Activated gamma-delta T cell (primary cell): Measurements from ENCODE around the gene TMEM141.

Experiments used
- DNase-seq: peaks from one replicate; lab custom pipeline; 2025; lab: John Stamatoyannopoulos, UW
- total RNA-seq, 2 donors: gene quantifications; one replicate each; lab custom pipeline; 2026; lab: John Stamatoyannopoulos, UW

TMEM141 gene
- total RNA-seq, result 6.4 to 8.4 reads per million in 2 donors

DNA sequence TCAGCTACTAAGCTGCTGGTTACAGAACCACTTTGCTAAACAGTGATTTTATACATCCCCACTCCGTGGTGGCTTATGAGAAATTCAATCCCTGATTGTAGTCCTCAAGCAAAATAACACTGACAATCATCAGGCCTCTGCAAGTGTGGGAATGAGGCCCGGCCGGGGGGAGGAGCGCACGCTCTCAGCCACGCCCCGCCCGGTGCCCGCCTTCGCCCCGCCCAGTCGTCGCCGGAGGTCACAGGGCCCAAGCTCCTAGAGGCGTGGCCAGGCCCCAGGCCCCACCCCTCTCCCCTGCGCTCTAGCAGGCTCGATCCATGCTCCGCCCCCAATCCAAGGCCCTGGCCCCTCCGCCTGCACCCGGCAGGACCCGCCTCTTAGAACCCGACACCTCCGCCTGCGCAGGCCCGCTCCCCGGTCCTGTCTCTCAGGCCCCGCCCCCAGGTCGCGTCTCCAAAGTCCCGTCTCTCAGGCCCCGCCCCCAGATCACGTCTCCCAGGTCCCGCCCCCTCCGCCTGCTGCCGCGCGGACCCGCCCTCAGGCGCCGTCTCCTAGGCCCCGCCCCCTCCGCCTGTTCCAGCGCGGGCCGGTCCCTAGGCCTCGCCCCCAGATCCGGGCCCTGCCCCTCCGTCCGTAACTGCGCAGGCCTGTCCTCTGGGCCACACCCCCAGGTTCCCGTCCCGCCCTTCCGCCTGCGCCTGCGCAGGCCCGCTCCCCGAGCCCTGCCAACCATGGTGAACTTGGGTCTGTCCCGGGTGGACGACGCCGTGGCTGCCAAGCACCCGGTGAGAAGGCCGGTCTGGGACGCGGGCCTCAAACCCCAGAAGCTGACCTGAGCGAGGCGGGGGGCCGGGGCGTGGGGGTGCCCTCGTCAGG is at the start of gene TMEM141:
Gene TMEM141, plus strand, starts transcription at position 705 of the 876 bp plus-strand sequence. Its CDS starts 27 bp downstream, at position 732.
- peak; percentile 99 for DNase-seq

DNA sequence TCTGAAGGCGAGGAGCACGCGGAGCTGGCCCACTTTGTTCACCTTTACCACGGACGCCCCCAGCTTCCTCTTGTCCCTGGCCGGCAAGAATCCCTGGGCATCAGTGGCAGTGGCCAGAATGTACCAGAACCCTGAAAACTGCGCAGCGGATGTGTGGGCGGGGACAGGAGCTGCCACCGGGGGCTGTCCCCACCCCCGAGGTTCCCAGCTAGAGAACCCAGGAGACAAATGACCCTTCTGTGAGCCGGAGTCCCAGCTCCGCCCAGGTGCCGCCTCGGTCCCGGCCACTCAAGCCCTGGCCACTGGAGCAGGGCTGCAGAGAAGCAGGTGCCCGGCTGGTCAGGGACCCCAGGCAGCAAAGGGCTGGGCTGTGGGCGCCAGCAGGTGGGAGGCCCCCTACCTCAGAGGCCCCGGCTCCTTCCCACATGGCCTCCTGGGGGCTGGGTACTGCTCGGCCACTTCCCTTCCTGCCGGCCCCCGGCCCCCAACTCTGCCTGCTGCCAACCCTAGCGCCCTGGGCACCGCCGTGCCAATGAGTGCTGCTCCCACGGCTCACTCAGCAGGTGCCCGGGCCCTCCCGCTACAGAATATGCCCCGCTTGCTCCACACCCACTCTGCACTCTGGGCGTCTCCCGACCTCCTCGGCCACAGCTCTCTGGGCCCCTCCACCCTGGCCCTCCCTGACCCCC is 49.1 kb upstream of the TMEM141 start:
- no peak for DNase-seq

DNA sequence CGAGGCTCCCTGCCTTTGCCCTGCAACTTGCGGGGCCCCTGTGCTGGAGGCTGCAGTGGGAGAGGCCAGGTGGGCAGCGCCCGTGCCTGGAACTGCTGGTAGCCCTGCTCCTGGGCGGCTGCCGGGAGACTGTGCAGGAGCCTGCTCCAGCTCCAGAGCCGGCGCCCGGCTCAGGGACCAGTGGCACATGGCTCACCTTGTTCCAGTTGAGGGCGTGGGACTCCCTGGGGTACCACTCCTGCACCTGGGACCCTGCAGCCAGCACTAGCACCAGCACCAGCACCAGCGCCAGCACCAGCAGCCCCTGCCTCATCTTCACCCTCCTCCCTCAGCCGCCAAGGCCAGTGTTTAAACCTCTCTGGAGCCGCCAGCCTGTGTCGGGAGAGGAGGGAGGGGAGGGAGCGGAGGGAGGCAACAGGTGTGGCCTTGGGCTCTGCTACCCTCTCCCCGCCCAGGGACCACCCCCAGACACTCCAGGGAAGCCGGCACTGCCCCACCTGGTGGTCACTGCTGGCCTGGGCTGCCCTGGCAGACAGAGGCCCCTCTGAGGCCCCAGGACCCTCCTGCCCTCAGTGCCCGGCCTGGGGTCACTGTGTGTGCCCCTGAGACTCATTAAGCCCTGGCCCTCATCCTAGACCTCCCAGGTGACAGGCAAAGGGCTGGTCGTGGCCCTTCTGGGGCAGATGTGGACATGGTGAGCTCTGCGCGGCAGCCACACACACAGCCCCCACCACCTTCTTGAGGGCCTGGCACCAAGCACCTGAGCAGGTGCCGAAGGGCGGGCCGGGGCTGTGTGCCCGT is 48.4 kb upstream of the TMEM141 start, which contains the start of gene LCN10:
Gene LCN10, minus strand, starts transcription at position 350 of the 801 bp plus-strand sequence. Its CDS starts 37 bp downstream, at position 313.
- DNase-seq, result no peak

DNA sequence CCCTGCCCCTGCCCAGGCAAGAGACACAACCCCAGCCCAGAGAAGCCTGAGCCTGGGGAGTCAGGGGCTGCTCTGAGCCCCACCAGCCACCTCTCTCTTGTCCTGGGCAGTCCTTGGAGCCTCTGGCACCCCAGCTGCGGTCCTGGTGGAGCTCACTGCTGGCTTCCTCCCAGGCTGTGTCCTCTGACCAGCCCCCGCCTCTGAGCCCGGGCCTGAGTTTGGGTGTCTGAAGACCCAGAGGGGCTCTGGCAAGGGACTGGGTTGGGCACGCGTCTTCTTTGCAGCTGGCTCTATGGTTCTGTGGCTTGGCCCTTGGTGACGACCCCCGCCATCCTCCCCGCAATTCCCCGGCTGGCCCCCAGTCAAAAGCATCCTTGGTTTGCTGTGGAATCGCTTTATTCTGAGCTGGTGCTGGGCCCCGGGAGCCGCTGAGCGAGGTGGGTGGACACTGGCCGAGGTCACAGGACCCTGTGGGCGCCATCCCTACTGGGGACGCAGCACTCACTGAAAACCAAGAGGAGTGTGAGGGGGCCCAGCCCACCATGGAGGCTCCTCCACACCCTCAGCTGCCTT is 47.4 kb upstream of the TMEM141 start:
- no peak for DNase-seq

DNA sequence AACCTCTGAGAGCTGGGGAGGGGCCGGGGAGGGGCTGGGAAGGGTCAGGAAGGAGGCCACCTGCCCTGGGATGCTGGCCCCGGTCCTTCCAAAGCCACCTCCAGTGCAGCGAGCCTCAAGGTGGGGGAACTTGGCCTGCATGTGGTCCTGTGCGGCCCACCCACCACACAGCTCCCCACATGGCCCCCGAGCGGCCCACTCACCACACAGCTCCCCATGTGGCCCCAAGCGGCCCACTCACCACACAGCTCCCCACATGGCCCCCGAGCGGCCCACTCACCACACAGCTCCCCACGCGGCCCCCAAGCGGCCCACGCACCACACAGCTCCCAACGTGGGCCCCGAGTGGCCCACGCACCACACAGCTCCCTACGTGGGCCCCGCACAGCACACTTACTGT is 46.4 kb upstream of the TMEM141 start:
- no peak for DNase-seq

DNA sequence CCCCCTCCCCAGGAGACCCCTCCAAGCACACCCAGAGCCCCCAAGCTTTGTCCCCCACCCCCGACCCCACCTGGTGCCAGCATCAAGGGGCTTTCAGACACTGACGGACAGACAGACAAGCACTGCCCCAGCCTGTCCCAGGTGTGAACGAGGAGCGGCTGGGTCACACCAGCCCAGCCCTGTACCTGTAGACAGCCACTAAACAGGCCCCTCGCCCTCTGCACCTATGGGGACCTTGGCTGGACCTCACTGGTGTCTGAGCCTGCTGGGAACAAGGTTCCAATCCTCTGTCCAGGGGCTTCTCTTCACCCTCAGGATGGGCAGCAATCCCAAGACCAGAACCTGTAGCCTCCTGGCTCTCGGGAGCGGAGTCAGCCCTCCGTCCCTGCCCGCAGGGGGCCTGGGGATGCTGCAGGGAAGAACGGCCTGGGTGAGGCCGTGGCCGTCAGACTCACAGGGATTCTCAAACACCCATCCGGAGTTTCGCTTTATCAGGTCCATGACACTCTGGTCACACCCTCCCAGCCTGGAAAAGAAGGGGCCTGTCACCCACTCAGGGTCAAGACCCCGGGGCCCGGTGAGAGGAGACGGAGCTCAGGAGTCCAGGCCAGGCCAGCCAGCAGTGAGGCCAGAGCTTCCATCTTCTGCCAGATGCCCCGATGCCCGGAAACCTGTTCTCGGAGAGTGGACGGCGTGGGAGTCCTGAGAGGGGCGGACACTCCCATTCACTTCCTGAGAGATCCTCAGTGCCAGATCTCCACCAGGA is 45.6 kb upstream of the TMEM141 start:
- no peak for DNase-seq

DNA sequence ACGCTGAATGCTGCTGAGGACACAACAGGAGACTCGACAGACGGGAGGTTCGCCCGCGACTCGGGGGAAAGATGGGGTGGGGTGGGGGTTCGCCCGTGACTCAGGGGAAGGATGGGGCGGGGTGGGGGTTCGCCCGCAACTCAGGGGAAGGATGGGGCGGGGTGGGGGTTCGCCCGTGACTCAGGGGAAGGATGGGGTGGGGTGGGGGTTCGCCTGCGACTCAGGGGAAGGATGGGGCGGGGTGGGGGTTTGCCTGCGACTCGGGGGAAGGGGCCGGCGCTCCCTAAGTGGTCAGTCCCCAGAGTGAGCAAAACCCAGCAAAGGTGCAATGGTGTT is 45.0 kb upstream of the TMEM141 start:
- no peak for DNase-seq

DNA sequence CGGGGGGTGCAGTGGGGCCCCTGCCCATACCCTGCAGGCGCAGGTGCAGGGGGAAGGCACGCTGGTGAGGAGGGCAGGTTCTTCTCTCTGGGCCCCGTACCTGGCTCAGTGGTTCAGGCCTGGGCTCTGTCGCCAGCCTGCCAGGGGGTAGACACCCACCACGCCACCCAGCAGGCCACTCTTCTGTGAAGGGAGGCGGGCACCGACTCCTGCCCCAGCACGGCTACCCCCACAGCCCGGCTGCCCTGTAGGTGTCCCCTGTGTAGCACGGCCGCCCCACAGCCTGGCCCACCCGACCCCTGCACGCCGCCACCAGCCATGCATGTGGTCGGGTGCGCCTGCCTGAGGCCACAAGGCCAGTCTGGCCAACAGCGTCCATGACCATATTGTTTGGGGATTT is 44.5 kb upstream of the TMEM141 start:
- no peak for DNase-seq

DNA sequence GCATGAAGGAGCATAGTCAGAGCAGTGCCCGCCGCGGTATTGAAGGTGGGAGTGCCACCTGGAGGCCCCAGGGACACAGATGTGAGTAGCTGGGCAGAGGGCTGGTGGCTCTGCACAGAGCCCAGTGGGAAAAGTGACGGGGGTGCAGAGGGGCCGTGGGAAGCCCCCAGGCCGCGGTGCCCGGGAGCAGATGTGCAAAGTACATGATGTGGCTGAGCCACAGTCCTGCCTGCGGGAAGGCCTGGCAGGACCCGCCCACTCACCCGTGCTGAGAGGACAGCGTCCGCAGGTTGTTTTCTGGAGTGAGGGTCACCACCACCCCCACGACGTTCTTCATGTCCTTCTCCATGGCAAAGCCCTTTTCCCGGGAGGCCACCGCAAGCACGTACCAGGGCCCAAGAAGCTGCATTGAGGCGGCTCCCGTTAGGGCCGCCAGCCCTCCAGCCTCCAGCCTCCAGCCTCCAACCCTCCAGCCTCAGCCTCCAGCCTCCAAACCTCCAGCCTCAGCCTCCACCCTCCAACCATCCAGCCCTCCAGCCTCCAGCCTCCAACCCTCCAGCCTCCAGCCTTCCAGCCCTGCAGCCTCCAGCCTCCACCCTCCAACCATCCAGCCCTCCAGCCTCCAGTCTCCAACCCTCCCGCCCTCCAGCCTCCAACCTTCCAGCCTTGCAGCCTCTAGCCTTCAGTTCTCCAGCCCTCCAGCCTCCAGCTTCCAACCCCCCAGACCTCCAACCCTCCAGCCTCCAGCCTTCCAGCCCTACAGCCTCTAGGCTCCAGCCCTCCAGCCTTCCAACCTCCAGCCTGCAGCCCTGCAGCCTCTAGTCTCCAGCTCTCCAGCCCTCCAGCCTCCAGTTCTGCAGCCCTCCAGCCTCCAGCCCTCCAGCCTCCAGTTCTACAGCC is 43.7 kb upstream of the TMEM141 start:
- no peak for DNase-seq

DNA sequence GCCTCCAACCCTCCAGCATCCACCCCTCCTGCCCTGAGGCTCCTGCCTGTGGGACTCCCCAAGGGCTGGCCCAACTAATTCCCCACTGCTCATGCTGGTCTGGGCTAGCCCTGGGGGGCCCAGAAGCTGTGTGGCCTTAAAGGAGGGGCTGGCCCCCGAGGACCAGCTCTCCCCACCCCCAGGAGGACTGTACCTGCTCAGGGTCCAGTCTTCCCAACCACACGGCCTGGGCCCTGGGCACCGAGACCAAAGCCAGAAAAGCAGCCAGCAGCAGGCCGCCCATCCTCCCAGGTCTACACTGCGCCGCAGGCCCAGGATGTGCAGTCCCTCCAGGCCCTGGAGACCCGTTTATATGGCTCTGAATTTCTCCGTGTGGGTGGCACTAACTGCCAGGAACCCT is 42.9 kb upstream of the TMEM141 start, which contains the start of gene LCN6:
Gene LCN6, minus strand, starts transcription at position 325 of the 400 bp plus-strand sequence. Its CDS starts 42 bp downstream, at position 283.
- no peak for DNase-seq

DNA sequence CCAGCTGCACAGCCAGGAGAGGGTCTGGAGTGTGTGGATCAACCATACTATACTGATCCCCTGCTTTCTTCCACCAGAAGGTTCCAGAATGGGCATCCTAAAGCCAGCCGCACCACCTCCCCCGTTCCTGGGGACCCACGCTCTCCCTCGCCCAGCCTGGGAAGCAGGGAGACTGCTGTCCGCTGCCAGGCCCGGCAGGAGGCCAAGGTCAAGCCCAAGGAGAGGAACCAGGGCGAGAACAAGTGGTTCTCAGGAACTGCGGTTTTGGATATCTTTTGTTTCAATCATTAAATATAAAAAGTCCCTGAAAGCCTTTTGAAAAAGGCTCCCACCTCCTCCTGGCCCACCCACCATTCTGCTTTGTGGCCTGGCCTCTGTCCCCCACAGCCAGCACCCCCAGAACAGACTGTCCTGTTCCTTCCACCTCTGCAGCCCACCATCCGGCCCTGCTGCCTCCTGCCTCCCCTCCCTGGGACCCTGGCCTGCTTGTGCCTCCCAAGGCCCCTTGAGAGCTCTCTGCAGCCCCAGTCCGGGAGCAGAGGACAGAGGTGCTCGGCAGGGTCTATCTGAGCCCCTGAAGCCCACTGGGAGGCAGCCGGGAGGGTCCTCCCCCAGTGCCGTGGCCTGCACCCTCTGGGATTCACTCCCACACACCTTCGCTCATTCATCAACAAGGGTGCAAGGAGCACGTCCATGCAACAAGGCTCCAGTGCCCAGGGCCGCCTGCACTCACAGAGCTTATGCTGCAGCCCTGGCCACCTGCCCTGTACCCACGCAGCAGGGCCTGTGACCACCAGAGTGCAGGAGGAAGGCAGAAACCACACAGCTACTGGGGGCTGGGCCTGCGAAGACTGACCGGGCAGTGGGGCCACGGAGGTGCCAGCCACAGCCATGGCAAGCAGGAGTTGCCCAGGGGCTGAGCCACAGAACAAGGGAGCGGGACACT is 42.2 kb upstream of the TMEM141 start:
- DNase-seq, result no peak

DNA sequence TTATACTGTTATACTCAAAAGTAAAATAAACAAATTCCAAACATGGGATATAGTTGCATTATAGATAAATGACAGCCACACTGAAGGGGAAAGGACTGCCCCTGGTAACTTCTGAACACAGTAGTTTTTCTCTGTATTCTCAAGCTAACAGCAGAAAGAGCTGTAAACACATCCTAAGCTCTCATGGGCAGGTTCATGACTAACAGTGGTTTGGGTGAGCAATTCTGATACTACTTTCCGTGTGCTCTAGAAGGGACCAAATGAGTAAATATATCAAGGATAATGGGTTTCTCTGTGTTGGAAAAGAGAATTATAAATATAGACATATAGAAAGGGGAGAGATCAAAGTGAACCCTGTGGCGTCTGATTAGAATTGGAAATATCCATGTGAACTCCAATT is 40.6 kb upstream of the TMEM141 start:
- no peak for DNase-seq

DNA sequence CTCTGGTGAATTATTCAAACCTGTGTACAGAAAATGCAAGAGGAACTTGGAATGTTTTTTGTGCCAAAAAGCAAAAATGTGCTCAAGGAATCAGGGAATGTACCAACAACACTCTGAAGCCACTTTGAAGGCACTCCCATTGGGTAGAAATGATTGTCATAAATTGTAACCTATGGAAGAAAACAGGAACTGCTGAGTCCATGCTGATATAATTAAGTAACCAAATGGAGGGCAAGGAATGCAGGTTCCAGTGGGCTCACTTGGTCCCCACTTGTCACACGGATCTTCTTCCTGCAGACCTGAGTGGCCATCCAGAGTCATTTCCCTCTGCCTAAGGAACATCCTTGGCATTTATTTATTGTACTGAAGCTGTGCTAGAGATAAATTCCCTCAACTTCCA is 39.9 kb upstream of the TMEM141 start:
- DNase-seq, result no peak

DNA sequence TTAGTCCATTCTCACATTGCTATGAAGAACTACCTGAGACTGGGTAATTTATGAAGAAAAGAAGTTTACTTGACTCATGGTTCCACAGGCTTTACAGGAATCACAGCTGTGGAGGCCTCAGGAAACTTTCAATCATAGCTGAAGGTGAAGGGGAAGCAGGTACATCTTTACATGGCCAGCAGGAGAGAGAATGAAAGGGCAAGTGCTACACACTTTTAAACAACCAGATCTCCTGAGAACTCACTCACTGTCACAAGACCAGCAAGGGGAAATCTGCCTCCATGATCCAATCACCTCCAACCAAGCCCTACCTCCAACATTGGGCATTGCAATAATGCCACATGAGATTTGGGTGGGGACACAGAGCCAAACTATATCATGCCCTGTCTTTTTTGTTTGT is 39.3 kb upstream of the TMEM141 start:
- no peak for DNase-seq

DNA sequence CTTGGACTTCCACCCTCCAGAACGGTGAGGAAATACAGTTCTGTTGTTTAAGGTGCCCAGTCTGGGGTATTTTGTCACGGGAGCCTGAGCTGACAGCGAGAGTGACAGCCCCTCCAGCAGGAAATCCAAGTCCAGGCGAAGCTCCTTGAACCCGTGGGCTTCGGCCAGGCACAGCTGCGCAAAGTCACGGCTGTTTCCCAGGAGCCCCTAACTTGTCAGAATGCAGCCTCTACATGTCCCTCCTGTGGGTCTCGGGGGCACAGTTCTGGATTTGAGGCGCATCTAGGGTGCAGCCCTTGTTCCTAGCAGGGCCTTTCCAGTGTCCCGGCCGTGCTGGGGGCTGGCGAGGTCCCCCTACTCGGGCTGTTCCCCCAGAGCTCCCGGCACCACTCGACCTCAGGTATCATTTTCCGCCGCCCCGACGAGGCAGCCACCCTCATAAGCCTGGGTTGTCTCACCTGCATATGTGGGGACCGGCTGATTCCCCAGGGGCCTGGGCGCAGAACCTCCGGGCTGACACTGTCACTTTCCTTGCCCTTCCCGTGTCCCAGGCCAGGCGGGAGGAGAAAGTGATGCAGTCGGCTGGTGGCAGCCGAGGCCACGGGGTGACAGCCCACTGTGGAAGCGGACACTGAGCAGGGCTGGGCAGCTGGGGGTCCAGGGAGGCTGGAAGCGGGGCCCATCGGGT is 37.6 kb upstream of the TMEM141 start:
- no peak for DNase-seq

DNA sequence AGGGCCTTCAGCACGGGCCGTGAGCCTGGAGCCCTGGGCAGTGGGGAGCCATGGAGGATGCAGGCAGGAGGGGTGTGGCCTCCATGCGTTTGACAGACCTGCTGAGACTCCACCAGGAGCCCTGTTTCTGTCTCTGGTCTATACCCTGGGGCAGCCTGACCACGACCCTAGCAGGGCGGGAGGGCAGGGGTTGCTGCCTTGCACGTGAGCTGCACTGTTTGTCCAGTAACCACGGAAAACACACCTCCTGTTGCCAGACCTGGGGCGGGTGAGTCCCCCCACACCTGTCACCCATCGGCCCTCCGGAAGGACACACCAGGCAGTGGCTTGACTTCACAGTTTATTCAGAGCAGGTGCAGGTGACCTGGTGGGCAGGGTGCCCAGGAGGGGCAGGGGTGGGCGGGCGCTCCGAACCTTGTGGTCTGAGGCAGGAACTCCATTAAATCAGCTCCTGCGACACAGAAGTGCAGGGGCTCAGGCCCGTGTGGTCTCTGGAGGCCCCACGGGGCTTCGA is 37.0 kb upstream of the TMEM141 start:
- DNase-seq, result no peak

DNA sequence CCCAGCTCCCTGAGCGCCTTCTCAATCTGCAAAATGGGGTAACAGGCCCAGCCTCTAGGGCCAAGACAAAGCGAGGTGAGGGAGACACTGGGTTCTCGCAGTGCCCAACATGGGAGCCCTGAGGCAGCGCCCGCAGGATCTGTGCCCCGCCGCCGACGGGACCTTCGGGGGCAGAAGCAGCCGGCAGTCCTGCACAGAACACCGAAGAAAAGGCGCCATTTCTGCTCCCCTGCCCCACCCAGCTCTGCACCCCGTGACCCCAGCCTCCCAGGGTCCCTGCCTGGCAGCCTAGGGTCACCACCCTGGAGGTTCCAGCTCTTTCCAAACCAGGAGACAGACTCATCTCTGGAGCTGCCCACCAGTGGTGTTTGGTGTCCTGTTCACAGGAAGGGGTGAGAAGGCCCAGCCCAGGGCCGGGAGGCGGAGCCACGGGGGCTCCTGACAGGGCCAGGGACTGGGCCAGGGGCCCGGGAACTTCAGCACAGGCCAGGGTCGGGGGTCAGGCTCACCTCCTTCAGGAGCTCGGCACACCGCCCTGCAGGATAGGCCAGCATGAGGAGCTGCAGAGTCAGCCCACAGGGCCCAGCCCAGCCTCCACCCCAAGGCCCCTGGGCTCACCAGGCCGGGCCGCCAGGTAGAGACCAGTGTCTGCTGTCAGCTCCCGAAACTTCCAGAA is 36.4 kb upstream of the TMEM141 start:
- DNase-seq, result no peak
